ENCODE measurements around the gene SULT1A2. TPM values are rescaled to one million over a fixed set of nuclear protein-coding genes. Genes with fewer than 3 reads are reported as not detected.

SULT1A2 gene
- total and polyA plus RNA-seq, 2 of the 13 experiments (the other 11 are each of a cell fraction or from before 2014, with no cell fraction given): 33.0 to 34.2 TPM

- TF ChIP-seq ARID2 (CRISPR knock-in tag; IDR thresholded peaks at IDR 0.05; ENCODE audit: borderline replicate concordance) (no peak), PHF8 (CRISPR knock-in tag; IDR thresholded peaks at IDR 0.05) (no peak), HMGA1 (CRISPR knock-in tag; conservative IDR thresholded peaks at IDR 0.05) (no peak), ZSCAN21 (CRISPR knock-in tag; IDR thresholded peaks at IDR 0.05; ENCODE audit: borderline replicate concordance) (no peak), TFDP1 (CRISPR knock-in tag; IDR thresholded peaks at IDR 0.05; ENCODE audit: borderline replicate concordance) (no peak), PCBP2 (optimal IDR thresholded peaks at IDR 0.05; ENCODE audit: low read depth, low read length, poor library complexity, severe bottlenecking) (no peak)
Measured at GRCh38 chr16:28555561-28555960, 41.3 kb downstream of the SULT1A2 start (continued).

- Histone ChIP-seq H3K27me3 (ENCODE audit: control insufficient read depth in 1 of 2, insufficient read depth in 2 of 2, low read length in 2 of 2) (no peaks in the 10 kb centered on the region), H3K4me3 (replicated peaks in 1 of 3; ENCODE audit: insufficient read depth in 1 of 3, low read depth in 2 of 3, low read length in 3 of 3) (peak overlapping the region; percentile 56 to 71 (median 62)), H3K9ac (ENCODE audit: insufficient read depth, low read depth, low read length) (peak overlapping the region; percentile 61), H3K4me1 (ENCODE audit: insufficient read depth, low read length) (peaks cover 32% of the 10 kb centered on the region), H3K79me2 (ENCODE audit: insufficient read depth, low read length) (peaks cover 7% of the 10 kb centered on the region), H3K9me3 (ENCODE audit: low read length) (no peaks in the 10 kb centered on the region), H2AFZ (ENCODE audit: low read length) (no peak overlapping the region), H3K4me2 (ENCODE audit: low read depth, low read length) (peak overlapping the region; percentile 99), H3K36me3 (replicated peaks in 1 of 2; ENCODE audit: control insufficient read depth in 1 of 2, insufficient read depth in 2 of 2, low read length in 2 of 2) (peaks cover 0 to 12% of the 10 kb centered on the region in 2 experiments; a peak in 4 of 5 replicates), H3K27ac (ENCODE audit: extremely low read length, insufficient read depth, low read length) (peak overlapping the region; percentile 31), H4K20me1 (ENCODE audit: insufficient read depth, low read length) (no peaks in the 10 kb centered on the region)
- POLR2A ChIA-PET: interaction anchor here (0.9 to 3.6 kb wide), 7 partner anchors 15 to 63 kb away, joined by 3 to 22 read pairs (median 4); partner anchors contain the start of genes CLN3, NUPR1, SULT1A1 and SULT1A2
- intact Hi-C loops (cut with micrococcal nuclease; ENCODE audit: unreplicated experiment): no loop called here
- no peak for DNase-seq (ENCODE audit: low spot score)
- WGBS (ENCODE audit: low lambda C conversion rate): 85% methylated on average over 15 of the region's 15 CpGs
- BruUV-seq (replicated peaks): TSS peak; percentile 67
- in situ Hi-C loops (cut with HindIII; ENCODE audit: extremely low pct_ligation_motif_present, low pct_unique_long_range_greater_than_20kb): no loop called here
- no peak; the same call in 2 of the 3 replicates for ATAC-seq
- CTCF ChIA-PET (ENCODE audit: low intra/inter-chr PET ratio, low total read pairs): no interaction called here
- FAIRE-seq: no peak
- TF ChIP-seq EEA1 (CRISPR knock-in tag; IDR thresholded peaks at IDR 0.05; ENCODE audit: borderline replicate concordance) (no peak), GLI4 (CRISPR knock-in tag; IDR thresholded peaks at IDR 0.05; ENCODE audit: borderline replicate concordance) (0 out of 2 replicates have a peak, but pooled peaks have one; percentile 2), CC2D1A (CRISPR knock-in tag; IDR thresholded peaks at IDR 0.05) (0 out of 2 replicates have a peak, but pooled peaks have one; percentile 5), ZFP90 (CRISPR knock-in tag; IDR thresholded peaks at IDR 0.05; ENCODE audit: borderline replicate concordance) (0 out of 2 replicates have a peak, but pooled peaks have one; percentile 1), ZBTB34 (CRISPR knock-in tag; IDR thresholded peaks at IDR 0.05) (0 out of 2 replicates have a peak, but pooled peaks have one; percentile 22), SRSF4 (IDR thresholded peaks at IDR 0.05; ENCODE audit: low read depth, low read length, poor library complexity, severe bottlenecking) (no peak)
- TF ChIP-seq, protein P1, sequence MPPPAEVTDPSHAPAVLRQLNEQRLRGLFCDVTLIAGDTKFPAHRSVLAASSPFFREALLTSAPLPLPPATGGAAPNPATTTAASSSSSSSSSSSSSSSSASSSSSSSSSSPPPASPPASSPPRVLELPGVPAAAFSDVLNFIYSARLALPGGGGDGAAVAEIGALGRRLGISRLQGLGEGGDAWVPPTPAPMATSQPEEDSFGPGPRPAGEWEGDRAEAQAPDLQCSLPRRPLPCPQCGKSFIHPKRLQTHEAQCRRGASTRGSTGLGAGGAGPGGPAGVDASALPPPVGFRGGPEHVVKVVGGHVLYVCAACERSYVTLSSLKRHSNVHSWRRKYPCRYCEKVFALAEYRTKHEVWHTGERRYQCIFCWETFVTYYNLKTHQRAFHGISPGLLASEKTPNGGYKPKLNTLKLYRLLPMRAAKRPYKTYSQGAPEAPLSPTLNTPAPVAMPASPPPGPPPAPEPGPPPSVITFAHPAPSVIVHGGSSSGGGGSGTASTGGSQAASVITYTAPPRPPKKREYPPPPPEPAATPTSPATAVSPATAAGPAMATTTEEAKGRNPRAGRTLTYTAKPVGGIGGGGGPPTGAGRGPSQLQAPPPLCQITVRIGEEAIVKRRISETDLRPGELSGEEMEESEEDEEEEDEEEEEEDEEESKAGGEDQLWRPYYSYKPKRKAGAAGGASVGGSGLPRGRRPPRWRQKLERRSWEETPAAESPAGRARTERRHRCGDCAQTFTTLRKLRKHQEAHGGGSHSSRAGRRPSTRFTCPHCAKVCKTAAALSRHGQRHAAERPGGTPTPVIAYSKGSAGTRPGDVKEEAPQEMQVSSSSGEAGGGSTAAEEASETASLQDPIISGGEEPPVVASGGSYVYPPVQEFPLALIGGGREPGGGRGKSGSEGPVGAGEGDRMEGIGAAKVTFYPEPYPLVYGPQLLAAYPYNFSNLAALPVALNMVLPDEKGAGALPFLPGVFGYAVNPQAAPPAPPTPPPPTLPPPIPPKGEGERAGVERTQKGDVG (CRISPR knock-in tag; IDR thresholded peaks at IDR 0.05; ENCODE audit: borderline replicate concordance): no peak
Measured at GRCh38 chr16:28554634-28555423, 42.0 kb downstream of the SULT1A2 start.
